ENCODE data around the gene MOGAT3. TPM values are rescaled to one million over a fixed set of nuclear protein-coding genes. Genes with fewer than 3 reads are reported as not detected.

MOGAT3 gene
- total RNA-seq, 1 experiment from 2014 or later = 0.81 TPM

- TF ChIP-seq, protein P1, sequence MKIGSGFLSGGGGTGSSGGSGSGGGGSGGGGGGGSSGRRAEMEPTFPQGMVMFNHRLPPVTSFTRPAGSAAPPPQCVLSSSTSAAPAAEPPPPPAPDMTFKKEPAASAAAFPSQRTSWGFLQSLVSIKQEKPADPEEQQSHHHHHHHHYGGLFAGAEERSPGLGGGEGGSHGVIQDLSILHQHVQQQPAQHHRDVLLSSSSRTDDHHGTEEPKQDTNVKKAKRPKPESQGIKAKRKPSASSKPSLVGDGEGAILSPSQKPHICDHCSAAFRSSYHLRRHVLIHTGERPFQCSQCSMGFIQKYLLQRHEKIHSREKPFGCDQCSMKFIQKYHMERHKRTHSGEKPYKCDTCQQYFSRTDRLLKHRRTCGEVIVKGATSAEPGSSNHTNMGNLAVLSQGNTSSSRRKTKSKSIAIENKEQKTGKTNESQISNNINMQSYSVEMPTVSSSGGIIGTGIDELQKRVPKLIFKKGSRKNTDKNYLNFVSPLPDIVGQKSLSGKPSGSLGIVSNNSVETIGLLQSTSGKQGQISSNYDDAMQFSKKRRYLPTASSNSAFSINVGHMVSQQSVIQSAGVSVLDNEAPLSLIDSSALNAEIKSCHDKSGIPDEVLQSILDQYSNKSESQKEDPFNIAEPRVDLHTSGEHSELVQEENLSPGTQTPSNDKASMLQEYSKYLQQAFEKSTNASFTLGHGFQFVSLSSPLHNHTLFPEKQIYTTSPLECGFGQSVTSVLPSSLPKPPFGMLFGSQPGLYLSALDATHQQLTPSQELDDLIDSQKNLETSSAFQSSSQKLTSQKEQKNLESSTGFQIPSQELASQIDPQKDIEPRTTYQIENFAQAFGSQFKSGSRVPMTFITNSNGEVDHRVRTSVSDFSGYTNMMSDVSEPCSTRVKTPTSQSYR (CRISPR knock-in tag; IDR thresholded peaks at IDR 0.05) = no peak
- no peak for TF ChIP-seq TEAD1 (CRISPR knock-in tag; IDR thresholded peaks at IDR 0.05)
- TF ChIP-seq ZNF512 (CRISPR knock-in tag; IDR thresholded peaks at IDR 0.05; ENCODE audit: borderline replicate concordance) = no peak
These were observed 5.0 kb downstream of the MOGAT3 start (continued) for GRCh38 chr7:101195884-101196283.

- TF ChIP-seq ZNF512 (CRISPR knock-in tag; IDR thresholded peaks at IDR 0.05; ENCODE audit: borderline replicate concordance) = no peak
- TF ChIP-seq ZNF317 (CRISPR knock-in tag; IDR thresholded peaks at IDR 0.05; ENCODE audit: borderline replicate concordance, low read depth) = no peak
- TF ChIP-seq ATF1 (CRISPR knock-in tag; IDR thresholded peaks at IDR 0.05) = no peak
- TF ChIP-seq, protein P2, sequence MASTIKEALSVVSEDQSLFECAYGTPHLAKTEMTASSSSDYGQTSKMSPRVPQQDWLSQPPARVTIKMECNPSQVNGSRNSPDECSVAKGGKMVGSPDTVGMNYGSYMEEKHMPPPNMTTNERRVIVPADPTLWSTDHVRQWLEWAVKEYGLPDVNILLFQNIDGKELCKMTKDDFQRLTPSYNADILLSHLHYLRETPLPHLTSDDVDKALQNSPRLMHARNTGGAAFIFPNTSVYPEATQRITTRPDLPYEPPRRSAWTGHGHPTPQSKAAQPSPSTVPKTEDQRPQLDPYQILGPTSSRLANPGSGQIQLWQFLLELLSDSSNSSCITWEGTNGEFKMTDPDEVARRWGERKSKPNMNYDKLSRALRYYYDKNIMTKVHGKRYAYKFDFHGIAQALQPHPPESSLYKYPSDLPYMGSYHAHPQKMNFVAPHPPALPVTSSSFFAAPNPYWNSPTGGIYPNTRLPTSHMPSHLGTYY (CRISPR knock-in tag; IDR thresholded peaks at IDR 0.05) = no peak
- no peak for TF ChIP-seq CREM (CRISPR knock-in tag; IDR thresholded peaks at IDR 0.05)
- TF ChIP-seq AR (CRISPR knock-in tag; IDR thresholded peaks at IDR 0.05) = no peak
- TF ChIP-seq TEAD1 (CRISPR knock-in tag; IDR thresholded peaks at IDR 0.05) = no peak
- no peak for TF ChIP-seq ATF3 (CRISPR knock-in tag; conservative IDR thresholded peaks at IDR 0.05)
- no peak for TF ChIP-seq ZNF263 (CRISPR knock-in tag; IDR thresholded peaks at IDR 0.05; ENCODE audit: low read depth)
- Mint-ChIP-seq H3K4me1 (no peaks in the 10 kb centered on the region), H3K4me3 (no peak overlapping the region), H3K9me3 (no peaks in the 10 kb centered on the region), H3K27me3 (ENCODE audit: low read depth) (peaks cover 2% of the 10 kb centered on the region; the same call in 1 of the 2 replicates), H3K36me3 (no peaks in the 10 kb centered on the region), H3K27ac (no peak overlapping the region)
- DNase-seq (ENCODE audit: low spot score) (no peak), ATAC-seq (no peak)
- CTCF ChIA-PET = no interaction called here
- POLR2A ChIA-PET = no interaction called here
These were observed 11.7 kb downstream of the MOGAT3 start for GRCh38 chr7:101189109-101189508.

DNA sequence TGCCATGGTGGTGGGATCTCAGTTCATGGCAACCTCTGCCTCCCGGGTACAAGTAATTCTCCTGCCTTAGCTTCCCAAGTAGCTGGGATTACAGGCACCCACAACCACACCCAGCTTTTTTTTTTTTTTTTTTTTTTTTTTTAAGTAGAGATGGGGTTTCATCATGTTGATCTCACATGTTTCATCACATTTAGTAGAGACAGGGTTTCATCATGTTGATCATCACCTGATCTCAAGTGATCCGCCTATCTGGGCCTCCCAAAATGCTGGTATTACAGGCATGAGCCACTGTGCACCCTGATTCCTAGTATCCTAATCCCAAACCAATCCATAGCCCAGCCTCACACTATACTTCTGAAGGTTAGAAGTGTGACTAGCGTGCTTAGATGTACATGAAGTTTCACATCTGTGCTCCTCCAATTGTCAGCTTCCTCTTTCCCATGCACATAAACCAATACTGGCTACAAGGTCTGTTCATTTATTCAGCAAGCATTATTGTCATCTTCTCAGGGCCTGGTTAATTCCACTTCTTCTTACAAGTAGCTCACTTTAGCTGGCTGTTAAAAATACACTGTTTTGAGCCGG lies 13.9 kb downstream of the MOGAT3 start:
- H3K4me3 Mint-ChIP-seq = no peak overlapping the region
- H3K4me1 Mint-ChIP-seq = peaks cover 7% of the 10 kb centered on the region
- ChIA-PET POLR2A (no interaction called here), CTCF (interaction anchor here (0.6 to 0.9 kb wide), 6 partner anchors 15 to 171 kb away, joined by 3 to 6 read pairs (median 4); no protein-coding TSS in a partner anchor)
- peaks cover 8% of the 10 kb centered on the region for H3K27me3 Mint-ChIP-seq (ENCODE audit: low read depth)
- DNase-seq (ENCODE audit: low spot score) = no peak
- ATAC-seq = no peak
- H3K9me3 Mint-ChIP-seq = no peaks in the 10 kb centered on the region
- H3K36me3 Mint-ChIP-seq = no peaks in the 10 kb centered on the region
- H3K27ac Mint-ChIP-seq = no peak overlapping the region
- TF ChIP-seq ZNF121 (CRISPR knock-in tag; IDR thresholded peaks at IDR 0.05) = no peak
- TF ChIP-seq NR2C2 (CRISPR knock-in tag; IDR thresholded peaks at IDR 0.05) = no peak
- TF ChIP-seq ZMAT4 (CRISPR knock-in tag; IDR thresholded peaks at IDR 0.05) = no peak
- no peak for TF ChIP-seq AFF4 (CRISPR knock-in tag; IDR thresholded peaks at IDR 0.05; ENCODE audit: borderline replicate concordance)
- TF ChIP-seq MYBL2 (CRISPR knock-in tag; IDR thresholded peaks at IDR 0.05) = no peak
- TF ChIP-seq TEAD4 (CRISPR knock-in tag; IDR thresholded peaks at IDR 0.05) = no peak
